Liver (tissue), 9 donors: ENCODE measurements around the gene B9D1. TPM values are rescaled to one million over a fixed set of nuclear protein-coding genes. Genes with fewer than 3 reads are reported as not detected.

ENCODE experiments used
- DNase-seq: peaks from one replicate; pipeline ENCODE4 v3.0.0-alpha.2; 2017; ENCODE audit warnings: low spot score
- H3K27ac ChIP-seq, 2 donors: one replicate each; pipeline ENCODE4 v1.7.0; 2013; ENCODE audit warnings: inconsistent platforms in 2 of 2, low read length in 2 of 2, control low read depth in 1 of 2, low read depth in 1 of 2, mild to moderate bottlenecking in 1 of 2
- H3K27me3 ChIP-seq, 4 donors: one replicate each; pipeline versions ENCODE4 v1.6.1 to v1.7.0; 2013; ENCODE audit warnings: low read length in 3 of 4, inconsistent platforms in 1 of 4, mild to moderate bottlenecking in 1 of 4, moderate library complexity in 1 of 4; ENCODE audit not compliant: control insufficient read depth in 4 of 4, insufficient read depth in 4 of 4
- H3K36me3 ChIP-seq, 4 donors: one replicate each; pipeline versions ENCODE4 v1.6.1 to v1.7.0; 2013; ENCODE audit warnings: low read length in 3 of 4, mild to moderate bottlenecking in 3 of 4, low read depth in 1 of 4, moderate library complexity in 1 of 4; ENCODE audit not compliant: control insufficient read depth in 4 of 4, insufficient read depth in 3 of 4
- H3K4me1 ChIP-seq, 4 donors: one replicate each; pipeline versions ENCODE4 v1.6.1 to v1.7.0; 2013; ENCODE audit warnings: low read length in 3 of 4, mild to moderate bottlenecking in 3 of 4, moderate library complexity in 1 of 4; ENCODE audit not compliant: control insufficient read depth in 4 of 4, insufficient read depth in 4 of 4
- H3K4me3 ChIP-seq, 3 donors: one replicate each; pipeline versions ENCODE4 v1.6.1 to v1.7.0; 2013; ENCODE audit warnings: low read length in 3 of 3, control low read depth in 1 of 3, low read depth in 1 of 3, mild to moderate bottlenecking in 1 of 3
- H3K9ac ChIP-seq, 2 donors: one replicate each; pipeline ENCODE4 v1.7.0; 2013; ENCODE audit warnings: low read length in 2 of 2, mild to moderate bottlenecking in 2 of 2, moderate library complexity in 2 of 2, control low read depth in 1 of 2, low read depth in 1 of 2
- H3K9me3 ChIP-seq, 4 donors: one replicate each; pipeline versions ENCODE4 v1.6.1 to v1.7.0; 2013; ENCODE audit warnings: low read length in 3 of 4; ENCODE audit not compliant: control insufficient read depth in 4 of 4
- FOXA1 ChIP-seq: IDR thresholded peaks from 2 replicates; pipeline ENCODE4 v1.6.1; 2016; ENCODE audit warnings: antibody characterized with exemption
- GABPA ChIP-seq, 2 donors: IDR thresholded peaks in 1 of 2; conservative IDR thresholded peaks in 1 of 2; 2 replicates each; pipeline ENCODE4 v1.6.1; 2016; ENCODE audit warnings: antibody characterized with exemption in 2 of 2, mild to moderate bottlenecking in 1 of 2, moderate library complexity in 1 of 2
- JUND ChIP-seq, 2 donors: IDR thresholded peaks; 2 replicates each; pipeline ENCODE4 v1.6.1; 2016; ENCODE audit warnings: antibody characterized with exemption in 2 of 2
- RXRA ChIP-seq, 2 donors: IDR thresholded peaks; 2 replicates each; pipeline ENCODE4 v1.6.1; 2017 to 2018; ENCODE audit warnings: antibody characterized with exemption in 2 of 2, mild to moderate bottlenecking in 1 of 2
- SP1 ChIP-seq: IDR thresholded peaks from 2 replicates; pipeline ENCODE4 v1.6.1; 2018; ENCODE audit warnings: antibody characterized with exemption, mild to moderate bottlenecking
- TAF1 ChIP-seq: conservative IDR thresholded peaks from 2 replicates; pipeline ENCODE4 v1.6.1; 2016; ENCODE audit warnings: antibody characterized with exemption, mild to moderate bottlenecking
- YY1 ChIP-seq: IDR thresholded peaks from 2 replicates; pipeline ENCODE4 v1.6.1; 2016; ENCODE audit warnings: antibody characterized with exemption, mild to moderate bottlenecking
- WGBS: extraction: QIAGEN DNeasy Blood & Tissue Kit; methylation state at CpG from one replicate; pipeline ENCODE4 v1.1.7; 2013; 5-methylcytosine and 5-hydroxymethylcytosine counted together
- polyA plus RNA-seq, 2 donors: library from polyadenylated mRNA; stranded (reverse) in 1 of 2; unstranded in 1 of 2; fragments of 200-250 nt in 1 of 2; fragments of >200 nt in 1 of 2; fragmentation: Nextera tagmentation in 1 of 2; extraction: Ambion mirVana in 1 of 2; gene quantifications; one replicate each; pipeline versions ENCODE4 v1.2.1 to v1.2.3, GENCODE V29; 2013 to 2015
- total RNA-seq, 2 donors: library from RNA; depleted of rRNA; stranded (reverse); fragments of >200 nt; gene quantifications; one replicate each; pipeline ENCODE4 v1.2.3, GENCODE V29; 2014
- TF ChIP-seq, protein P1 (sequence below): IDR thresholded peaks from 2 replicates; pipeline ENCODE4 v1.6.1; 2016; ENCODE audit warnings: antibody characterized with exemption
- TF ChIP-seq, protein P2 (sequence below): IDR thresholded peaks from 2 replicates; pipeline ENCODE4 v1.6.1; 2016; ENCODE audit warnings: antibody characterized with exemption, mild to moderate bottlenecking
- TF ChIP-seq, protein P3 (sequence below): IDR thresholded peaks from 2 replicates; pipeline ENCODE4 v1.6.1; 2016; ENCODE audit warnings: antibody characterized with exemption
- donor health status: healthy.
- donor health status: healthy.
- donor health status: healthy.
- donor health status: healthy.
- donor health status: healthy.

Gene B9D1
- total and polyA plus RNA-seq, 4 donors, result 8.4 to 22.0 (median 10.8) TPM

DNA sequence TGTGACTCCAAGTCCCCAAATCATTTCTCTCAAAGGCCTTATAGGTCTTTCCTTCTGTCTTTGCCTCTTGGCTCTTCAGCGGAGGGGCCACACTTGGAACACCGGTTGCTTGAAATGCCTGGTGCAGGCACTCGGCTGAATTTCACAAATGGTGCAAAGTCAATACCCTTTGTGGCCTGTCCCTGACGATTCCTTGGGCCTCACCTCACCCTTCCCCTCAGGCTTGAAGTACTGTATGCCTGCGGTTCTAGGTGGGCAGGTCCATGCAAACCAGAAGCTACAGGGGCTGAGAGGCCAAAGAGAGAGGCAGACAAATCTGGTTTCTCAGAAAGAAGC is 4.1 kb upstream of the B9D1 start:
- 94% methylated on average over 5 of the region's 5 CpGs for WGBS
- DNase-seq, result no peak
- Histone ChIP-seq H3K4me1 (peaks cover 4 to 31% (median 15%) of the 10 kb centered on the region in 4 donors), H3K27me3 (no peaks in the 10 kb centered on the region), H3K9me3 (no peaks in the 10 kb centered on the region), H3K27ac (no peak overlapping the region), H3K36me3 (no peaks in the 10 kb centered on the region), H3K9ac (no peak overlapping the region), H3K4me3 (no peak overlapping the region)
- TF ChIP-seq JUND (IDR thresholded peaks at IDR 0.05) (no peak), SP1 (no peak), GABPA (IDR thresholded peaks at IDR 0.05 in 1 of 2, conservative IDR thresholded peaks at IDR 0.05 in 1 of 2) (no peak), YY1 (no peak), TAF1 (no peak), FOXA1 (no peak)
- TF ChIP-seq, protein P1, sequence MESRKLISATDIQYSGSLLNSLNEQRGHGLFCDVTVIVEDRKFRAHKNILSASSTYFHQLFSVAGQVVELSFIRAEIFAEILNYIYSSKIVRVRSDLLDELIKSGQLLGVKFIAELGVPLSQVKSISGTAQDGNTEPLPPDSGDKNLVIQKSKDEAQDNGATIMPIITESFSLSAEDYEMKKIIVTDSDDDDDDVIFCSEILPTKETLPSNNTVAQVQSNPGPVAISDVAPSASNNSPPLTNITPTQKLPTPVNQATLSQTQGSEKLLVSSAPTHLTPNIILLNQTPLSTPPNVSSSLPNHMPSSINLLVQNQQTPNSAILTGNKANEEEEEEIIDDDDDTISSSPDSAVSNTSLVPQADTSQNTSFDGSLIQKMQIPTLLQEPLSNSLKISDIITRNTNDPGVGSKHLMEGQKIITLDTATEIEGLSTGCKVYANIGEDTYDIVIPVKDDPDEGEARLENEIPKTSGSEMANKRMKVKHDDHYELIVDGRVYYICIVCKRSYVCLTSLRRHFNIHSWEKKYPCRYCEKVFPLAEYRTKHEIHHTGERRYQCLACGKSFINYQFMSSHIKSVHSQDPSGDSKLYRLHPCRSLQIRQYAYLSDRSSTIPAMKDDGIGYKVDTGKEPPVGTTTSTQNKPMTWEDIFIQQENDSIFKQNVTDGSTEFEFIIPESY, result no peak
- TF ChIP-seq, protein P2, sequence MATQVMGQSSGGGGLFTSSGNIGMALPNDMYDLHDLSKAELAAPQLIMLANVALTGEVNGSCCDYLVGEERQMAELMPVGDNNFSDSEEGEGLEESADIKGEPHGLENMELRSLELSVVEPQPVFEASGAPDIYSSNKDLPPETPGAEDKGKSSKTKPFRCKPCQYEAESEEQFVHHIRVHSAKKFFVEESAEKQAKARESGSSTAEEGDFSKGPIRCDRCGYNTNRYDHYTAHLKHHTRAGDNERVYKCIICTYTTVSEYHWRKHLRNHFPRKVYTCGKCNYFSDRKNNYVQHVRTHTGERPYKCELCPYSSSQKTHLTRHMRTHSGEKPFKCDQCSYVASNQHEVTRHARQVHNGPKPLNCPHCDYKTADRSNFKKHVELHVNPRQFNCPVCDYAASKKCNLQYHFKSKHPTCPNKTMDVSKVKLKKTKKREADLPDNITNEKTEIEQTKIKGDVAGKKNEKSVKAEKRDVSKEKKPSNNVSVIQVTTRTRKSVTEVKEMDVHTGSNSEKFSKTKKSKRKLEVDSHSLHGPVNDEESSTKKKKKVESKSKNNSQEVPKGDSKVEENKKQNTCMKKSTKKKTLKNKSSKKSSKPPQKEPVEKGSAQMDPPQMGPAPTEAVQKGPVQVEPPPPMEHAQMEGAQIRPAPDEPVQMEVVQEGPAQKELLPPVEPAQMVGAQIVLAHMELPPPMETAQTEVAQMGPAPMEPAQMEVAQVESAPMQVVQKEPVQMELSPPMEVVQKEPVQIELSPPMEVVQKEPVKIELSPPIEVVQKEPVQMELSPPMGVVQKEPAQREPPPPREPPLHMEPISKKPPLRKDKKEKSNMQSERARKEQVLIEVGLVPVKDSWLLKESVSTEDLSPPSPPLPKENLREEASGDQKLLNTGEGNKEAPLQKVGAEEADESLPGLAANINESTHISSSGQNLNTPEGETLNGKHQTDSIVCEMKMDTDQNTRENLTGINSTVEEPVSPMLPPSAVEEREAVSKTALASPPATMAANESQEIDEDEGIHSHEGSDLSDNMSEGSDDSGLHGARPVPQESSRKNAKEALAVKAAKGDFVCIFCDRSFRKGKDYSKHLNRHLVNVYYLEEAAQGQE, result no peak
- TF ChIP-seq, protein P3, sequence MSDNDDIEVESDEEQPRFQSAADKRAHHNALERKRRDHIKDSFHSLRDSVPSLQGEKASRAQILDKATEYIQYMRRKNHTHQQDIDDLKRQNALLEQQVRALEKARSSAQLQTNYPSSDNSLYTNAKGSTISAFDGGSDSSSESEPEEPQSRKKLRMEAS, result no peak

DNA sequence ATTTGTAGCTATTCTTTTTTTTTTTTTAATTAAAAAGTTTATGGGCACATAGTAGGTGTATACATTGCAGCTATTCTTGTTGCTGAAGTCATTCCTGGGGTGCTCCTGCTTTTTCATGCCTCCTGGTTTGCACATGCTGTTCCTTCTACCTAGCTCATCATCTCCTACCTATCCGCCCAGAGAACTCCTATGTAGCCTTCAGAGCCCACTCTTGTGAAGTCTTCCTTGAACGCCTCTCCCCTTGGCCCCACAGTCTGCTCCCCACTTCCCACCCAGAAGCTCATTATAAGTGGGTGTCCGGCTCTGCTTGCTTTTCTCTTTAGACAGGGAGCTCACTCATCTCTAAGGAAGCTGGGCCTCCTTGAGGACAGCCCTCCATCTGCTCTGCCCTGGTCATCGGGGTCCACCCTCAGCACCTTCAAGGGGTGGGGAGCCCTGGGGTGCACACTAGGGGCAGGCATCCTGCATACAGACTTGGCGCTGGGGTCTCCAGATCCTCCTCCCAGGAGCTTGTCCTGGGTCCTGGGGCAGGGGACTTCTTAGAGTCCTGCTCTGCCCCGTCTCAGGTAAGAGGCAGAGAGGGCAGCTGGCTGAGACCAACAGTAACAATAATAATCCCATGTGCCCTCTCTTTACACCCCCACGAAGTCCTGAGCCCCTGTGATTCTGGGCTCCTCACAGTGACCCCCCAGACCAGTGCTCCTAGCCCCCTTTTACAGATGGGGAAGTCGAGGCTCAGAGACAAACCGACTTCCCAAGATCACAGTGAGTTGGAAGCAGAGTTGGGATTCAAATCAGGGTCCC is 3.5 kb upstream of the B9D1 start:
- H3K9ac ChIP-seq, result no peak overlapping the region
- no peak overlapping the region for H3K4me3 ChIP-seq
- WGBS, result 90% methylated on average over 9 of the region's 9 CpGs
- H3K4me1 ChIP-seq, result peaks cover 4 to 31% (median 16%) of the 10 kb centered on the region in 4 donors
- H3K27me3 ChIP-seq, result no peaks in the 10 kb centered on the region
- H3K9me3 ChIP-seq, result no peaks in the 10 kb centered on the region
- H3K36me3 ChIP-seq, result no peaks in the 10 kb centered on the region
- no peak overlapping the region for H3K27ac ChIP-seq
- TF ChIP-seq YY1, result no peak
- no peak for TF ChIP-seq TAF1
- TF ChIP-seq, protein P3, result no peak
- no peak for TF ChIP-seq RXRA (IDR thresholded peaks at IDR 0.05)
- no peak for DNase-seq

DNA sequence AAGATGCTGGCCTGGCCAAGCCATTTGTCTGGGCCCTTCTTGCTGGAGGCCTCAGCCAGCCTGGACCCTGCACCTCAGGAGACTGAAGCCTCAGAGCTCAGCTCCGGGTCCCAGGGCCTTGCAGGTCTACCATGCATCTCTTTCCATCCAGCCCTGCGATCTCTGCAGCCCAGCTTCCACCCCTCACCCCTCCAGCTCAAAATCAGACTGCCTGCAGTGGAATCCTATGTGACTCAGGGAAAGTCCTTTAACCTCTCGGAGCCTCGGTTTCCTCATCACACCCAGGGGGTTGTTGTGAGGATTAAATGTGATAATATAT is 2.9 kb upstream of the B9D1 start:
- 91% methylated on average over 4 of the region's 4 CpGs for WGBS
- no peak for DNase-seq
- no peaks in the 10 kb centered on the region for H3K36me3 ChIP-seq

More for the DNA sequence above, 2.9 kb upstream of the B9D1 start:
- H3K4me1 ChIP-seq, result peaks cover 3 to 31% (median 16%) of the 10 kb centered on the region in 4 donors
- no peaks in the 10 kb centered on the region for H3K27me3 ChIP-seq
- H3K27ac ChIP-seq, result no peak overlapping the region
- no peak for TF ChIP-seq YY1
- TF ChIP-seq, protein P3, result no peak
- no peak overlapping the region for H3K4me3 ChIP-seq
- no peak overlapping the region for H3K9ac ChIP-seq
- H3K9me3 ChIP-seq, result no peaks in the 10 kb centered on the region
